ENCODE measurements around the gene C3orf22. TPM values are rescaled to one million over a fixed set of nuclear protein-coding genes. Genes with fewer than 3 reads are reported as not detected.

C3orf22 gene
- polyA plus RNA-seq, 1 donor (not counting 4 experiments of a cell fraction or from before 2014, with no cell fraction given): not detected

GRCh38 chr3:126569390-126569975, 10.8 kb upstream of the C3orf22 start:
- Histone ChIP-seq H3K4me1 (ENCODE audit: control insufficient read depth, extremely low read depth, insufficient read depth, low read length) (peaks cover 11% of the 10 kb centered on the region), H3K27ac (ENCODE audit: control insufficient read depth, insufficient read depth, low read length) (no peak overlapping the region), H2AFZ (ENCODE audit: control insufficient read depth, low read length) (no peak overlapping the region), H3K27me3 (ENCODE audit: control insufficient read depth, extremely low read depth, insufficient read depth, low read length) (no peaks in the 10 kb centered on the region), H3K4me2 (ENCODE audit: control insufficient read depth, extremely low read depth, insufficient read depth, low read depth, low read length) (no peak overlapping the region), H3K9me3 (ENCODE audit: control insufficient read depth, low read depth, low read length) (no peaks in the 10 kb centered on the region), H3K9ac (ENCODE audit: control insufficient read depth, extremely low read depth, insufficient read depth, low read length) (no peak overlapping the region), H3K79me2 (ENCODE audit: control insufficient read depth, insufficient read depth, low read length) (no peaks in the 10 kb centered on the region), H3K4me3 (ENCODE audit: control insufficient read depth in 2 of 3, extremely low read depth in 1 of 3, insufficient read depth in 2 of 3, low read depth in 1 of 3, low read length in 3 of 3) (no peak overlapping the region), H3K9me1 (ENCODE audit: control insufficient read depth, extremely low read depth, insufficient read depth, low read length) (no peaks in the 10 kb centered on the region), H3K36me3 (ENCODE audit: control insufficient read depth in 2 of 2, extremely low read depth in 1 of 2, insufficient read depth in 2 of 2, low read length in 2 of 2) (no peaks in the 10 kb centered on the region), H4K20me1 (ENCODE audit: control insufficient read depth, extremely low read depth, insufficient read depth, low read length) (no peaks in the 10 kb centered on the region)
- dilution Hi-C loops (cut with MboI; ENCODE audit: extremely low pct_ligation_motif_present, low sequenced_read_pairs): no loop called here
- no peak for FAIRE-seq
- no peak for DNase-seq (ENCODE audit: low read depth, low spot score)
- TF ChIP-seq CTCF (optimal IDR thresholded peaks at IDR 0.05 in 1 of 3, IDR thresholded peaks at IDR 0.05 in 1 of 3, conservative IDR thresholded peaks at IDR 0.05 in 1 of 3; ENCODE audit: extremely low read depth in 1 of 3, insufficient read depth in 2 of 3, low read length in 3 of 3) (no peak), EZH2 (IDR thresholded peaks at IDR 0.05; ENCODE audit: low read length) (no peak)

GRCh38 chr3:126568776-126569342, 10.1 kb upstream of the C3orf22 start:
- H3K4me2 ChIP-seq (ENCODE audit: control insufficient read depth, extremely low read depth, insufficient read depth, low read depth, low read length): no peak overlapping the region
- H3K36me3 ChIP-seq (ENCODE audit: control insufficient read depth in 2 of 2, extremely low read depth in 1 of 2, insufficient read depth in 2 of 2, low read length in 2 of 2): no peaks in the 10 kb centered on the region
- no peak for TF ChIP-seq EZH2 (IDR thresholded peaks at IDR 0.05; ENCODE audit: low read length)
- no peak for TF ChIP-seq CTCF (optimal IDR thresholded peaks at IDR 0.05 in 1 of 3, IDR thresholded peaks at IDR 0.05 in 1 of 3, conservative IDR thresholded peaks at IDR 0.05 in 1 of 3; ENCODE audit: extremely low read depth in 1 of 3, insufficient read depth in 2 of 3, low read length in 3 of 3)
- H2AFZ ChIP-seq (ENCODE audit: control insufficient read depth, low read length): no peak overlapping the region
- no peak overlapping the region for H3K27ac ChIP-seq (ENCODE audit: control insufficient read depth, insufficient read depth, low read length)
- H3K4me1 ChIP-seq (ENCODE audit: control insufficient read depth, extremely low read depth, insufficient read depth, low read length): peaks cover 11% of the 10 kb centered on the region
- no peak overlapping the region for H3K4me3 ChIP-seq (ENCODE audit: control insufficient read depth in 2 of 3, extremely low read depth in 1 of 3, insufficient read depth in 2 of 3, low read depth in 1 of 3, low read length in 3 of 3)
- no peak overlapping the region for H3K9ac ChIP-seq (ENCODE audit: control insufficient read depth, extremely low read depth, insufficient read depth, low read length)
- no peaks in the 10 kb centered on the region for H4K20me1 ChIP-seq (ENCODE audit: control insufficient read depth, extremely low read depth, insufficient read depth, low read length)
- H3K9me3 ChIP-seq (ENCODE audit: control insufficient read depth, low read depth, low read length): no peaks in the 10 kb centered on the region
- H3K79me2 ChIP-seq (ENCODE audit: control insufficient read depth, insufficient read depth, low read length): no peaks in the 10 kb centered on the region
- DNase-seq (ENCODE audit: low read depth, low spot score) (no peak), FAIRE-seq (no peak)
- H3K27me3 ChIP-seq (ENCODE audit: control insufficient read depth, extremely low read depth, insufficient read depth, low read length): no peaks in the 10 kb centered on the region
- H3K9me1 ChIP-seq (ENCODE audit: control insufficient read depth, extremely low read depth, insufficient read depth, low read length): no peaks in the 10 kb centered on the region
- dilution Hi-C loops (cut with MboI; ENCODE audit: extremely low pct_ligation_motif_present, low sequenced_read_pairs): no loop called here
